GM21381 (cell line): ENCODE measurements around the gene CCDC86.

ENCODE experiments used
- ATAC-seq: cut with Tn5 transposase; IDR thresholded peaks from one replicate; pipeline ENCODE4 v1.9.1; 2021; ENCODE audit warnings: mild to moderate bottlenecking, moderate library complexity; ENCODE audit not compliant: unreplicated experiment

Gene CCDC86

GRCh38 chr11:60830478-60831142 lies 11.3 kb upstream of the CCDC86 start:
- no peak for ATAC-seq

DNA sequence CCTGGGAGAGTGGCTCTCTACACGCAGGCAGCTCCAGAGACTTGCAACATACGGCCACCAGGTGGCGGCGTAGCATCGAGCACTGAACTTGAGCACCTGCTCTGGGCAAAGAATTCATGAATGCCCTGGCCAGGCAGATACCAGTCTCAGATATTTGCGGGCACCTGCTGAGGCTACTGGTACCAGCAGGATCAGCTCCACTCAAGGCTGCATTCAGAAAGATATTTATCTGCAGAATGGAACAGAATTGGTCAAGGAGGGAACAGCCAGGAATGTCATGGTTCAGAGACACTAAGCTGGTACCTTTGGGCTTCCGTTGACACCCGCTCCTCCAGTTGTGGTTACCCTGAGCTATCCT lies 10.8 kb upstream of the CCDC86 start:
- no peak for ATAC-seq

DNA sequence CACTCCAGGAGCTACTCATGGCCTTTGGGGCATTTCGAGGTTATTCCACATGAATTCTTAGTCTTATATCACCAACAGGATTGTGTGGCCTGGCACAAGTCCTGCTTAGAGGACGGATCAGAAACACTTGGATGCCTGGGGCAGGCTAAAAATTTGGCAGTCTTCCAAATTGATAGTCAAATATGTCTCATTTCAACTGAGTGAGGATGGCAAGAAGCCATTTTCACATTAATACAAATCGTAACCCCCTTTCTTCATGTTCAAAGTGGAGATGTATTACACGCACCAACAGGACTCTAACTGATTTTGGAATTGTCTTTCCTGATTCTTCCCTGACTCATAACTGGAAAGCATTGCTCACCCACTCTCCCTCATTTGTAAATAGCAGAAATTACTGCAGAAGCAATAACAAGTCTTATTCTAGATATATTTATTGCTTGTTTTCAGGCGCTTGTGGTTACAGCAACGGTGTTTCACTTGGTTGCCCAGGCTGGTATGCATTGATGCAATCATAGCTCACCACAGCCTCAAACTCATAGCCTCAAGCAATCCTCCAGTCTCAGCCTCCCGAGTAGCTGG lies 10.3 kb upstream of the CCDC86 start:
- no peak for ATAC-seq

DNA sequence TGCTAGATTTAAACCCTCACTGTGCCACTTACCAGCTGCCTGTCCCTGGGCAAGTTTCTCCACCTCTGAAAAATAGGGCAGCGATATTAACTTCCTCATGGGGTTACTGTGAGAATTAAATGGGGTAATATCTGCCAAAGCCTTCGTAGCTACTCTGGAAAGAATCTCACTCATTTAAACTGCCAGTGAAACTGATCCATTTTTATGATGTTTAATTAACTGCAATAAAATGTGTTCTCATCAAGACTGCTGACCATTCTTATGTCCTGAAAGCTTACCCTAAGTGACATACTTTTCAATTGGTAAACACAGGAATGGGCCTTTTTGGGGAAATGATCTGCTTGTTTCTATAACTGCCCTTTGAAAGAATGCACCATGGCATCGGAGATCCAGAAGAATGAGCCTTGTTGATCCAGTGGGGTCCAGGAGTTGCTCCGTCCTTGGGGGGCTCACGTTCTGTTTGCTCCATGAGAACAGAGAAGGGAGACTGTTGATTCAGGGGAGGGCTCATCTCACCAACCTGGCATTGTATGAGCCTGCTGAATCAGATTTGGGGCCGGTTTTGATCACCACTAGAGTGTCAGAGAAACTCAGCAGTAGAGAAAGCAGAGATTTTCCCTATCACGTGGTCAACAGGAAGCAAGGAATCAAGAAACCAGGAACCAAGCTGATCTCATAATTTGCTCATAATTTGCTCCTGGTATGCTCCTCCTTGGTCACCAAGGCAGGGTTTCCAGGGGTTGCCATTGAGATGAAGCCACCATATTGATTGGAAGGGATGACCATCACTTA lies 7.0 kb upstream of the CCDC86 start:
- ATAC-seq: no peak

- no peak for ATAC-seq
Observed at GRCh38 chr11:60835534-60835846, 6.4 kb upstream of the CCDC86 start.

DNA sequence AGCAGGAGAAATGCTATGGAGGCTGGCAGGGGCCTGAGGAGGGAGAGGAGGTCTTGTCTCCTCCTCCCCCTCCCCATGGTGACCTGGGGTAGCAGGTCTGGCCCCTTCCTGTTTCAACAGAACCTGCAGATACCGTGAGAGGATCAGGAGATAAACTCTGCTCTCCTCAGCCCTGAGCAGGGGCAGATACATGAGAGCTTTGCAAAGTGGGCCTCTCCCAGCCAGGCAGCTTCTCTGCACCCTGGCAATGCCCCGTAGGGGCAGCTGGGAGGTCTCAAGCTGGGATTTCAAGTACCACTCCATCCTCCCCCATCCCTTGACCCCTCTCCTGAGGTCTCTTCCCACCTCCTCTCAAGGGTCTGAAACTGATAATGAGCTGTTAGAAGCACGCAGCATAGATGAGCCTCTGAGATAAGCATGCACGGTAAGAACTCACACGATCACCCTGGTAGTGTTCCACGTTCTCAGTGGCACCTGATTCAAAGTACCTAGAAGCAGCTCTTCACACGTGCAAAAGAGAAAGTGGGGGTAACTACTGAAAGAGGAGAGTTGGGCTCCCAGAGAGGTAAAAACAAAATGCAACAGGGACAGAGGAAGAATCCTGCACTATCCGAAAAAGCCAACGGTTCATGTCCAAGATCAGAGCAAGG lies 4.9 kb upstream of the CCDC86 start:
- no peak for ATAC-seq

DNA sequence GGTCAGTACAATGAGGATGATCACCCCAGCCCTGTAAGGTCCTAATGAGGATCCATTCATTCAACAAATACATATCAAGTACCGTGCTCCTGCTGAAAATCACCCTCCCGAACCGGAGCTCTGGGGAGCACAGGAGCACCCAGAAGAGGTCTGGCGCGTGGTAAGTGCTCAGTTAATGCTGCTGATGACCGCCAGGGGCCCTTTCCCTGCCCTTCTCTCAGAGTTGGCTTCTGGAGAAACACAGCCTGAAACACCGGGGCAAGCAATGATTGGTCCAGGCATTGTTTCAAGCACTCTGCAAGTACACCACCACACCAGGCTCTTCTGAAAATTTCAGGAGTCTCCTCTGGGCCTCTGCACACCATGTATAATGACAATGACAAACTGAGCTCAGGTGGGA lies 3.8 kb upstream of the CCDC86 start:
- ATAC-seq: no peak

DNA sequence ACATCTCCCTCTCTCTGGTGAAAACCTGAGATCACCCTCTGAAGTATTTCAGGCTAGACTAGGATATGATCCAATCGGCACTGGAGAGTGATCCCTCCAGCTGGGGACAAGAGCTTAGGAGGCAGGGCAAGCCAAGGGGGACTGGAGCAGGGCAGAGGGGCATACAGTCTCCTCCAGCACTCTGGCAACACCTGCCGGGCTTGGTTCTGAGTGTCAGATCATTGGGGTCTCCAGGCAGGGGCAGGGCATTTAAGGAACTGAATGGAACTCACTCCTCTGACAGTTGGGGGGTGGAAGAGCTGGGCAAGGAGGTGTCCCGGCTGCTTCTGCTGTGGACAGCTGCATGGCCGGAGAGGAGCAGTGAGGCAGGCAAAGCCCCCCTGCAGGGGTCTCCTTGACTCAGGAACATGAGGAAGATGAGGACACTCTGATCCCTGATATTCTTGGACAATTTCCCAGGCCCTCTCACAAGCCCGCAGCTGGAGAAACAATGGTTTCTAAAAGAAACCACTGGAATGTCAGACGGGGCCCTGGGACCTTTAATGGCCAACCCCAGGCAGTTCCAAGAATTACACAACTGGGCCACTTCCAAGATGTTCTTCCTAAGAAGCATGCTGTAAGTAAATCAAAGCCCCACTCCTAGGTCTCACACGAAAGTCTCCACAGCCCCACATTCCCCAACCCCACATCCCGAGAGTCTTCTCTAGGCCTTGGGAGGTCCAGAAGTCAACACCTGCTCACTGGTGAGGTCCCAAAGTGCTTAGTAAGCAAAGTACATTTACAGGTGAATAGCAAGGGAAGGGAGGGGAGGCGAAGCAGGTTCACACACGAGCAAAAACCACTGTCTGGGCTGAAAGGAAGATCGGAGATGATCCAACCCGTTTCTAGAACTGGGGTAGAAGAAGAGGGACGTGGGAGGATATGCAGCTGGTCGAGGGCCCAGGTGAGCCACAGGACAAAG lies 1.2 kb upstream of the CCDC86 start:
- no peak for ATAC-seq

- ATAC-seq: no peak
Observed at GRCh38 chr11:60842668-60843600, 1.0 kb downstream of the CCDC86 start.

- no peak for ATAC-seq
Observed at GRCh38 chr11:60844045-60844869, 2.3 kb downstream of the CCDC86 start.

DNA sequence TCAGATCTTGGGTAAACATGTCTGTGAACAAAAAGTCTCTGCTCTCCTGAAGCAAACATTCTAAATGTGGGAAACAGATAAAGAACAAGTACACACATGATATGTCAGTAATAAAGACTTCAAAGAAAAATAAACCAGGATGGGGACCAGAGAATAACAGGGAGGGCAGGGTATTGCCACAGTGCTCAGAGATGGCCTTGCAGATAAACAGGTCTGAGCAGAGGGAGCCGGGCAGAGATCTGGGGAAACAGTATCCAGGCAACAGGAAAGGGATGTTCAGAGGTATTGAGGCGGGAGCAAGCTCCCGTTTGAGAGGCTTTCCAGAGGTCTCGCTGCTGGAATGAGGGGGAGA lies 2.9 kb downstream of the CCDC86 start:
- no peak for ATAC-seq

DNA sequence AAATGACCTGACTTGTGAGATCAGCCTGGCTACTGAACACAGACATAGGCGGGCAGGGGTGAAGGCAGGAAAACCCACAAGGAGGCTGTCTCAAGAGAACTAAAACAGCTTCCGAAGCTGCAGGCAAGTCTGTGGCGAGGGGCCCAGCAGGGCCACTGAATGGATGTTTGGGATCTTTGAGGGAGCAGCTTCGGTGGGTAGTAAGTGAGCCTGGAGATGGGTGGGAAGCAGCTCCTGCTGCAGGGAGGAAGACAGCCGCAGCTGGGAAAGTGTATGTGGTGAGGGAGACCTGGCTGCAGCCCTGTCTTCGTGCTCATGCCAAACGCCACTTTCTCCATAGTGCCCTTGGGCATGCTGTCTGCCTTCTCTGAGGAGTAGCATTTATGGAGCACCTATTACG lies 3.4 kb downstream of the CCDC86 start:
- ATAC-seq: no peak

DNA sequence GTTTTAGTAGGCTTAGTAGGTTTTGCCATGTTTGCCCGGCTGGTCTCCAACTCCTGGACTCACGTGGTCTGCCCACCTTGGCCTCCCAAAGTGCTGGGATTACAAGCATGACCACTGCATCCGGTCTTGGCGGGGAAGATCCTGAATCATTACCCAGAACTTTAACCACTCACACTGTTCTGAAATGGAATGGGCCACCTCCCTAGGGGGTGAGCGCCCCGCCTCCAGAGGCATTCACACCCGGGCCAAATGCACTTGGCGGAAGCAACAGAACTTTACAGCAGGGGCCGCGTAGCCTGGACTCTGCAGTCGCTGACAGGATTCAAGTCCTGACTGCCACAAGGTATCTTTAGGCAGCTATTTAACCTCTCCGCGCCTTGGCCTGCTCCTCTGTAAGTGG lies 5.4 kb downstream of the CCDC86 start:
- no peak for ATAC-seq

GRCh38 chr11:60847896-60848295 lies 6.0 kb downstream of the CCDC86 start:
- no peak for ATAC-seq

DNA sequence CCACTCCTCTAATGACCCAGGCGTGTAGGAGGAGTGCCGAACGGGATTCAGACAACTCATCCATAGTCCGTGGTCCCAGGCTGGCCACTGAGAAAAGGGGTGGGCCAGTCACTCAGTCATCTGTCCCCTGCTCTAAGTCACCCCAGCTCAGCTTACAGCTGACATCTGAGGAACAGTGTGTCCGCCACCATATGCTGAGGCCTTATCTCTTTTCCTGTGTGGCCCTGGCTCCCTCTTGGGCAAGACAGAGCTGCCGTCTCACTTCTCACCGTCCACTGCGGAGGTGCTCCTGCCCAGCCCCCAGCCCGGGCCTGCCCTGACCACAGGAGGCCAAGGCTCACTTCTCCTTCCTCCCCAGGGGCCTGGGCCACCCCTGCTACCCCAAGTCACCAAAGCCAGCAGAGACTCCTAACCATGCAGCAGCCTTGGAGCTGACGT lies 6.8 kb downstream of the CCDC86 start:
- no peak for ATAC-seq

GRCh38 chr11:60849641-60850520 lies 8.0 kb downstream of the CCDC86 start:
- ATAC-seq: no peak

DNA sequence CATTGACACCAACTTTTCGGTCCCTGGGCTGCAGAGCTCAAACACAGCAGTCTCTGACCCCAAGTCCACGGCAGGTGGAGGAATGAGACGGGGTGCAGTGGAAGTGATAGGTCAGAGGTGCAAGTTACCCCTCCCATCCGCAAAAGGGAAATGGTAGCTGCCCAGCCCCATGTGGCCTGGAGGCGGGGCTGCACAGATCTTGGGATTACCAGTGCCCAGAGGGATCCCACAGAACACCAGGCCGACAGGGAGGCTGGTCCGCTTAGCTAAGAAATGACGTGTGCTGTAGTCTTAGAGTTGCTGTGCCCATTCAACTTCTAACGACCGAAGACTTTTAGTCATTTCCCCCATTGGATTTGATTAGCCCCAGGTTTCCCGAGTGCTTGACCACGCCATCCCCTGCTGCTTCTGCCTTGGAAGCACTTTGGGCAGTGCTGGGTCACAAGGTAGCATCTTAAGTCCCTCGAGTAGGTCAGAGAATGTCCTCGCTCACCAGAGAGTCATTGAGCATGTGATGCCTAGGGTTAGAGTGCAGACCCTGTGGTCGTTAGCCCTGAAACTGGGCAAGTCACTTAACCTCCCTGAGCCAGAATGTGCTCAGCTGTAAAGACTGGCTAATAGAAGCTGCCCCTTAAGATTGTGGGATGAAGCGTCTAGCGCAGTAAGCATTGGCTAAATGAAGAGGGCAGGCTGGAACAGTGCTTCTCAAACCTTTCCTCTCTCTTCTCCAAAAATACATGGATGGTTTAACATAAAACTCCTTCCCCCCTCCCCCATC lies 9.6 kb downstream of the CCDC86 start:
- no peak for ATAC-seq
